ENCODE results near the gene BTBD3. TPM values are rescaled to one million over a fixed set of nuclear protein-coding genes. Genes with fewer than 3 reads are reported as not detected.

BTBD3 gene
- total RNA-seq, 1 donor from 2014 or later, result 134 TPM

GRCh38 chr20:11905460-11906179, 12.1 kb upstream of the BTBD3 start:
- Mint-ChIP-seq H3K4me1 (peaks cover 68% of the 10 kb centered on the region), H3K27ac (ENCODE audit: unreplicated experiment) (no peak overlapping the region), H3K4me3 (no peak overlapping the region), H3K36me3 (ENCODE audit: low read depth) (peaks cover 15% of the 10 kb centered on the region), H3K27me3 (ENCODE audit: low read depth) (no peaks in the 10 kb centered on the region), H3K9me3 (peaks cover 7% of the 10 kb centered on the region)
- DNase-seq (ENCODE audit: low read depth, low spot score), result no peak
- TF ChIP-seq, protein P1, sequence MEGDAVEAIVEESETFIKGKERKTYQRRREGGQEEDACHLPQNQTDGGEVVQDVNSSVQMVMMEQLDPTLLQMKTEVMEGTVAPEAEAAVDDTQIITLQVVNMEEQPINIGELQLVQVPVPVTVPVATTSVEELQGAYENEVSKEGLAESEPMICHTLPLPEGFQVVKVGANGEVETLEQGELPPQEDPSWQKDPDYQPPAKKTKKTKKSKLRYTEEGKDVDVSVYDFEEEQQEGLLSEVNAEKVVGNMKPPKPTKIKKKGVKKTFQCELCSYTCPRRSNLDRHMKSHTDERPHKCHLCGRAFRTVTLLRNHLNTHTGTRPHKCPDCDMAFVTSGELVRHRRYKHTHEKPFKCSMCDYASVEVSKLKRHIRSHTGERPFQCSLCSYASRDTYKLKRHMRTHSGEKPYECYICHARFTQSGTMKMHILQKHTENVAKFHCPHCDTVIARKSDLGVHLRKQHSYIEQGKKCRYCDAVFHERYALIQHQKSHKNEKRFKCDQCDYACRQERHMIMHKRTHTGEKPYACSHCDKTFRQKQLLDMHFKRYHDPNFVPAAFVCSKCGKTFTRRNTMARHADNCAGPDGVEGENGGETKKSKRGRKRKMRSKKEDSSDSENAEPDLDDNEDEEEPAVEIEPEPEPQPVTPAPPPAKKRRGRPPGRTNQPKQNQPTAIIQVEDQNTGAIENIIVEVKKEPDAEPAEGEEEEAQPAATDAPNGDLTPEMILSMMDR (conservative IDR thresholded peaks at IDR 0.05), result no peak

GRCh38 chr20:11906626-11907480, 10.8 kb upstream of the BTBD3 start:
- TF ChIP-seq, protein P1 (conservative IDR thresholded peaks at IDR 0.05), result no peak
- peaks cover 64% of the 10 kb centered on the region for H3K4me1 Mint-ChIP-seq
- peaks cover 7% of the 10 kb centered on the region for H3K9me3 Mint-ChIP-seq
- DNase-seq (ENCODE audit: low read depth, low spot score), result no peak
- peaks cover 11% of the 10 kb centered on the region for H3K36me3 Mint-ChIP-seq (ENCODE audit: low read depth)
- no peak overlapping the region for H3K4me3 Mint-ChIP-seq
- H3K27ac Mint-ChIP-seq (ENCODE audit: unreplicated experiment), result no peak overlapping the region
- H3K27me3 Mint-ChIP-seq (ENCODE audit: low read depth), result no peaks in the 10 kb centered on the region

DNA sequence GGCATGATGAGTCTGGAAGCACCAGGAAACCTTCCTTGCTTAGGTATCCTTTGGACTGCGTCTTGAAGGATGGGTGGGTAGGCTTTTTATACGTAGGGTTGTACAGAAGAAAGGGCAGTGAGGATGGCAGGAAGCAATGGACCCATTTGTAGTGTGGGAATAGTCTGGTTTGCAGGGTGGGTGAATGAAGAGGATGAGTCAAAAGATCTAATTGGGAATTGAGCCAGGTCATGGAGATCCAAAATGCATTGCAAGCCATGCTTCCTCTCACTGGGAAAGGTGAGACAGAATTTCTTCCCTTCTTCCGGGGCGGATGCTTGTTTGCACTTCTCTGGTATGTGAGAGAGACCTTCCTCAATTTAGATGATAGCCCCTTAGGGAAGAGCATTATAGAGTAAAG, 10.1 kb upstream of the BTBD3 start:
- peaks cover 11% of the 10 kb centered on the region for H3K36me3 Mint-ChIP-seq (ENCODE audit: low read depth)
- H3K27ac Mint-ChIP-seq (ENCODE audit: unreplicated experiment), result no peak overlapping the region
- H3K4me3 Mint-ChIP-seq, result no peak overlapping the region
- peaks cover 68% of the 10 kb centered on the region for H3K4me1 Mint-ChIP-seq
- peaks cover 7% of the 10 kb centered on the region for H3K9me3 Mint-ChIP-seq
- DNase-seq (ENCODE audit: low read depth, low spot score), result no peak
- TF ChIP-seq, protein P1 (conservative IDR thresholded peaks at IDR 0.05), result no peak
- H3K27me3 Mint-ChIP-seq (ENCODE audit: low read depth), result no peaks in the 10 kb centered on the region

DNA sequence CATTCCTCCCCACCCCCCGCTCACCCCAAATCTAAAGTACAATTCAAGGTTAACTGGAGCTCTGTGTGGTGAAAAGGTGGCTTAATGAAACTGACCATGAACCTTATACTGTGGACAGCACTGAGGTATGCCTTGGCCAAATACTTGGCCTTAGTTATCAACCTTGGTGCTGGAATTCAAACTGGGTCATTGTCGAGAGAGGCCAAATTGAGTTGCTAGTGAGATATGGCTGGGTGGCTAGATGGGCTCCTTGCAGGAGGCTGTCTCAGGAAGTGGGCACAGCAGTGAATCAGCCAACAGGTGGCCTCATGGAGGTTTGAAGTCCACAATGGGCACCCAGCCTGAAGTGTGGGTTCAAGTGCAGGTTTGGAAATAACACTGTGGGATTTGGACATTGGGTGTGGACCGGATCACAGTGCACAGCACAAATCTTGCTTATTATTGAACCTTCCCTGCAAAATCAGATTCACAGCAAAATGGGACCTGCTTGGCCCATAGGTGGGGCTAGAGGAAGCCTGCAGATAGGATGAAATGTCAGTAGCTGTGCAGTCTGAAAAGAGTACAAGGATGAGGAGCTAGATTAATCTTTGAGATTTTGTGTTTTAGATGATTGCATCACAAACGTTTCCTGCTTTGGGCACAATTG, 5.6 kb upstream of the BTBD3 start:
- Mint-ChIP-seq H3K27me3 (ENCODE audit: low read depth) (no peaks in the 10 kb centered on the region), H3K9me3 (peaks cover 7% of the 10 kb centered on the region), H3K27ac (ENCODE audit: unreplicated experiment) (no peak overlapping the region), H3K36me3 (ENCODE audit: low read depth) (peaks cover 10% of the 10 kb centered on the region), H3K4me1 (peaks cover 58% of the 10 kb centered on the region), H3K4me3 (no peak overlapping the region)
- no peak for DNase-seq (ENCODE audit: low read depth, low spot score)
- TF ChIP-seq, protein P1 (conservative IDR thresholded peaks at IDR 0.05), result peak; percentile 58

- Mint-ChIP-seq H3K36me3 (ENCODE audit: low read depth) (peaks cover 4% of the 10 kb centered on the region), H3K4me3 (no peak overlapping the region), H3K4me1 (peaks cover 59% of the 10 kb centered on the region), H3K9me3 (peaks cover 2% of the 10 kb centered on the region), H3K27me3 (ENCODE audit: low read depth) (no peaks in the 10 kb centered on the region), H3K27ac (ENCODE audit: unreplicated experiment) (no peak overlapping the region)
- DNase-seq (ENCODE audit: low read depth, low spot score), result no peak
- TF ChIP-seq, protein P1 (conservative IDR thresholded peaks at IDR 0.05), result no peak
These were observed 4.9 kb upstream of the BTBD3 start for GRCh38 chr20:11912659-11913415.
